HEK293T (cell line): ENCODE measurements around the gene SLC12A8.

ENCODE experiments used
- ARNT ChIP-seq: fragments of 450-650 bp; IDR thresholded peaks from 2 replicates; pipeline ENCODE4 v1.6.1; 2017; ENCODE audit warnings: mild to moderate bottlenecking
- BHLHE40 ChIP-seq: fragments of 450-650 bp; IDR thresholded peaks from 2 replicates; pipeline ENCODE4 v1.6.1; 2016; ENCODE audit warnings: mild to moderate bottlenecking, moderate library complexity, borderline replicate concordance
- CTBP1 ChIP-seq: fragments of 450-650 bp; IDR thresholded peaks from 2 replicates; pipeline ENCODE4 v1.6.1; 2016; ENCODE audit warnings: borderline replicate concordance
- ELF4 ChIP-seq: fragments of 450-650 bp; IDR thresholded peaks from 2 replicates; pipeline ENCODE4 v1.6.1; 2017; ENCODE audit warnings: antibody characterized with exemption
- FOXA1 ChIP-seq: fragments of 450-650 bp; IDR thresholded peaks from 2 replicates; pipeline ENCODE4 v1.6.1; 2016; ENCODE audit warnings: mild to moderate bottlenecking
- FOXK2 ChIP-seq: fragments of 450-650 bp; IDR thresholded peaks from 2 replicates; pipeline ENCODE4 v1.6.1; 2016; ENCODE audit warnings: mild to moderate bottlenecking
- FOXM1 ChIP-seq: fragments of 450-650 bp; IDR thresholded peaks from 2 replicates; pipeline ENCODE4 v1.6.1; 2017; ENCODE audit warnings: mild to moderate bottlenecking, borderline replicate concordance
- HDGF ChIP-seq: fragments of 450-650 bp; IDR thresholded peaks from 2 replicates; pipeline ENCODE4 v1.6.1; 2017; ENCODE audit warnings: antibody characterized with exemption, borderline replicate concordance
- NFRKB ChIP-seq: fragments of 450-650 bp; IDR thresholded peaks from 2 replicates; pipeline ENCODE4 v1.6.1; 2016; ENCODE audit warnings: mild to moderate bottlenecking, moderate library complexity
- PKNOX1 ChIP-seq: fragments of 450-650 bp; IDR thresholded peaks from 2 replicates; pipeline ENCODE4 v1.6.1; 2016
- SP1 ChIP-seq: fragments of 450-650 bp; IDR thresholded peaks from 2 replicates; pipeline ENCODE4 v1.6.1; 2017
- SUZ12 ChIP-seq: fragments of 450-650 bp; IDR thresholded peaks from 2 replicates; pipeline ENCODE4 v1.6.1; 2016; ENCODE audit warnings: mild to moderate bottlenecking
- TARDBP ChIP-seq: fragments of 450-650 bp; IDR thresholded peaks from 2 replicates; pipeline ENCODE4 v1.6.1; 2016
- ZNF384 ChIP-seq: fragments of 450-650 bp; IDR thresholded peaks from 2 replicates; pipeline ENCODE4 v1.6.1; 2016

- no peak for TF ChIP-seq ZNF384
- no peak for TF ChIP-seq CTBP1
- TF ChIP-seq ELF4, result no peak
- TF ChIP-seq FOXM1, result no peak
- no peak for TF ChIP-seq BHLHE40
- no peak for TF ChIP-seq ARNT
- TF ChIP-seq SP1, result no peak
- TF ChIP-seq TARDBP, result no peak
- TF ChIP-seq FOXA1, result no peak
- no peak for TF ChIP-seq NFRKB
- TF ChIP-seq HDGF, result no peak
- TF ChIP-seq SUZ12, result no peak
- TF ChIP-seq FOXK2, result no peak
- TF ChIP-seq PKNOX1, result no peak
These were observed 128.8 kb downstream of the SLC12A8 start for GRCh38 chr3:125083776-125084175.
